Urothelium cell line (cell line): Measurements from ENCODE around the gene GINS3.
"Not testable (repeated sequence)": the region's sequence is repeated elsewhere in the genome, so short reads cannot be mapped to it uniquely, and the experiment has no call there.

ENCODE experiments used
- DNase-seq: peaks from one replicate; pipeline ENCODE4 v3.0.0; 2011; ENCODE audit warnings: low spot score, mixed read lengths
- FAIRE-seq: peaks from 2 replicates; lab custom pipeline; 2011; peaks lifted over from hg19 to GRCh38; lab: Jason Lieb, UNC

GINS3 gene

GRCh38 chr16:58385218-58385773 is 7.0 kb upstream of the GINS3 start:
- DNase-seq, result no peak
- no peak for FAIRE-seq

DNA sequence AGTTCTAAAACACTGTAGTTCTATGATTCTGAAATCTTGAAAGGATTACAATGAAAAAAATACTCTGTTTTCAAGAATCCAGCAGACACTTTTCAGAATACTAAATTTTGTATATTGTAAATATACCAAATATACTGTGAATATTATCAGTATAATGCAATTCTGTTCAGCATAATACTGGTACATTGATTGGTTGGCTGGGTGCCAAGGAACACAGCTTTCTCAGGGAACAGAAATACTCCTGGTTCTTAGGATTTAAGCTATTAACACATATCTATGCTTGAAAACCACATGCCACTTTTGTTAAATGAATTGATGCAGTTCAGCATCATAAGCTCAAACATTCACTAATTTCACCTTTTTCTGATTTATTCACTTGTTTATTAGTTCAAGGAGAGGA is 2.5 kb upstream of the GINS3 start:
- DNase-seq (no peak), FAIRE-seq (no peak)

- FAIRE-seq, result no peak
- peak; percentile 12 for DNase-seq
Measured at GRCh38 chr16:58393138-58393504, 850 bp downstream of the GINS3 start.

DNA sequence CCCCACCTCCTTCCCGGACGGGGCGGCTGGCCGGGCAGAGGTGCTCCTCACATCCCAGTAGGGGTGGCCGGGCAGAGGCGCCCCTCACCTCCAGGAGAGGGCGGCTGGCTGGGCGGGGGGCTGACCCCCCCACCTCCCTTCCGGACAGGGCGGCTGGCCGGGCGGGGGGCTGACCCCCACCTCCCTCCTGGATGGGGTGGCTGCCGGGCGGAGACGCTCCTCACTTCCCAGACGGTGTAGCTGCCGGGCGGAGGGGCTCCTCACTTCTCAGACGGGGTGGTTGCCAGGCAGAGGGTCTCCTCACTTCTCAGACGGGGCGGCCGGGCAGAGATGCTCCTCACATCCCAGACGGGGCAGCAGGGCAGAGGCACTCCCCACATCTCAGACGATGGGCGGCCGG is 4.6 kb downstream of the GINS3 start:
- DNase-seq, FAIRE-seq: not testable (repeated sequence)

DNA sequence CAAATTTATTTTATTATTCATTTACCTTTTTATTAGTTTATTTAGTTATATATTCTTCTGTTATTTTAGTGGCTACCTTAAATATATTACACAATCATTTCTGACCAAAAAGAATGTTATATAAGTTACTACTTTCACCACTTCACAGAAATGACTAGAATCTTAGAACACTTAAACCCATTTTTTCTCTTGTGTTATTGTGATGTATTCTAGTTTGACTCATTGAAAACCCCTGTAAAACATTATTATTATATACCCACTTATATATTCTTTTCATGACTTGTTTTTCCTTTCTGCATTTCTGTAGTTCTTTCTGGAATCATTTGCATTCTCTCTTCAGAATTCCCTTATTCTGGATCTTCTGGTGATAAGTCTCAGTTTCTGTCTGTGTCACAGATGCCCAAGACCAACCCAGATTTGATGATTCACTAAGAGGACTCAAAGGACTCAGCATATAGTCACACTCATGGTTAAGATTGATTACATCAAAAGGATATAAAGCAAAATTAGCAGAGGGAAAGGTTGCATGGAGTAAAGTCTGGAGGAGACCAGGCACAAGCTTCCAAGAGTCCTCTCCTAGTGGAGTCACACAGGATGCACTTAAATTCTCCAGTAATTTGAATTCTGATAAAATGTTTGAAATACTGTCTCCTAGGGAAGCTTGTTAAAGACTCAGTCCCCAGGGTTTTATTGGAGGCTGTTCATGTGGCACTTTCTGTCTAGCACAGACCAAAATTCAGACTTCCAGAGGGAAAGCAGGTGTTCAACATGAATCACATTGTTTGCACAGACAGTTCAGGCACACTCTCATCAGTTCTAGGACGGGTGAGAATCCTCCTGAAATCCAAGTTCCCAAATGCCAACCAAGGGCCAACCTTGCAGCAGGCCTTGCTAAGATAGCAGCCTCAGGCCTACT is 7.7 kb downstream of the GINS3 start:
- FAIRE-seq, result no peak
- no peak for DNase-seq

DNA sequence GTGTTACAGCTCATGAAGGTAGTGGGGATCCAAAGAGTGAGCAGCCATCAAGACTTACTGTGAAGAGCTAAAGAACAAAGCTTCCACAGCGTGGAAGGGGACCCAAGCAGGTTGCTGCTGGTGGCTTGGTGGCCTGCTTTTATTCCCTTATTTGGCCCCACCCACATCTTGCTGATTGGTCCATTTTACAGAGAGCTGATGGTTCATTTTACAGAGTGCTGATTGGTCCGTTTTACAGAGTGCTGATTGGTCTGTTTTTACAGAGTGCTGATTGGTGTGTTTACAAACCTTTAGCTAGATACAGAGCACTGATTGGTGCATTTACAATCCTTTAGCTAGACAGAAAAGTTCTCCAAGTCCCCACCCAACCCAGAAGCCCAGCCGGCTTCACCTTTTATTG is 9.0 kb downstream of the GINS3 start:
- not testable (repeated sequence) for DNase-seq, FAIRE-seq

GRCh38 chr16:58402796-58403195 is 10.5 kb downstream of the GINS3 start:
- DNase-seq (no peak), FAIRE-seq (no peak)

DNA sequence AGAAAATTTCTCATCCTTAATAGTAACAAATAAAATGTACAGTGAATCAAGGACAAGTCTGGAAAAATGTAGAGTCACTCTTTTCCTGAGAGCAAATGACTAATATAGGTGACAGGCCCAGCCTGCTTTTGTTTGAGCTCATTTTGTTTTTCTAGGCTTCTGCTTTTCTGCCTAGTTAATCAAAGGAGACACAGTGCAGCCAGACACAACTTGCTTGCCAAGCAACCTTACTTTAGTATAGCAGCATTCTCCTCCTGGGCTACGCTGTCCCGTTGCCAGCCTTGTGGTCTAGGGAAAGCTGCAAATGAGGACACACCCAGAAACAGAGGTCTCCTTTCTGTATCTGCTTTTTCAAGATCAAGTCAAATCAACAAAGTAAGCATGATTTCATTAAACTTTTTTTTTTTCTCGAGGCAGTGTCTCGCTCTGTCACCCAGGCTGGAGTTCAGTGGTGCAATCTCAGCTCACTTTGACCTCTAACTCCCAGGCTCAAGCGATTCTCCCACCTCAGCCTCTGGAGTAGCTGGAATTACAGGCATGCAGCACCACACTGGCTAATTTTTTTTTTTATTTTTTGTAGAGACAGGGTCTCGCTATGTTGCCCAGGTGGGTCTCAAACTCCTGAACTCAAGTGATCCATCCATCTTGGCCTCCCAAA is 17.2 kb downstream of the GINS3 start:
- DNase-seq, result no peak
- FAIRE-seq, result no peak

DNA sequence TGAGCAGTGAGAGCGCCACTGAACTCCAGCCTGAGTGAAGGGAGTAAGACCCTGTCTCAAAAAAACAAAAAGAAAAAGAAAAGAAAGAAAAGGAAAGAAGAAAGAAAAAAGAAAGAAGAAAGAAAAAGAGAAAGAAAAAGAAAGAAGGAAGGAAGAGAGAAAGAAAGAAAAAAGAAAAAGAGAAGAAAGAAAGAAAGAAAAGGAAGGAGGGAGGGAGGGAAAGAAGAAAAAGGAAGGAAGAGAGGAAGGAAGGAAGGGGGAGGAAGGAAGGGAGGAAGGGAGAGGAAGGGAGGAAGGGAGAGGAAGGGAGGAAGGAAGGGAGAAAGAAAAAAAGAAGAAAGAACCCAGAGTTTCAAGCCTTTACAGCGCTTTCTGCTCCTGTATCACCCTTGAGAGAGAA is 19.1 kb downstream of the GINS3 start:
- no peak for FAIRE-seq
- no peak for DNase-seq

DNA sequence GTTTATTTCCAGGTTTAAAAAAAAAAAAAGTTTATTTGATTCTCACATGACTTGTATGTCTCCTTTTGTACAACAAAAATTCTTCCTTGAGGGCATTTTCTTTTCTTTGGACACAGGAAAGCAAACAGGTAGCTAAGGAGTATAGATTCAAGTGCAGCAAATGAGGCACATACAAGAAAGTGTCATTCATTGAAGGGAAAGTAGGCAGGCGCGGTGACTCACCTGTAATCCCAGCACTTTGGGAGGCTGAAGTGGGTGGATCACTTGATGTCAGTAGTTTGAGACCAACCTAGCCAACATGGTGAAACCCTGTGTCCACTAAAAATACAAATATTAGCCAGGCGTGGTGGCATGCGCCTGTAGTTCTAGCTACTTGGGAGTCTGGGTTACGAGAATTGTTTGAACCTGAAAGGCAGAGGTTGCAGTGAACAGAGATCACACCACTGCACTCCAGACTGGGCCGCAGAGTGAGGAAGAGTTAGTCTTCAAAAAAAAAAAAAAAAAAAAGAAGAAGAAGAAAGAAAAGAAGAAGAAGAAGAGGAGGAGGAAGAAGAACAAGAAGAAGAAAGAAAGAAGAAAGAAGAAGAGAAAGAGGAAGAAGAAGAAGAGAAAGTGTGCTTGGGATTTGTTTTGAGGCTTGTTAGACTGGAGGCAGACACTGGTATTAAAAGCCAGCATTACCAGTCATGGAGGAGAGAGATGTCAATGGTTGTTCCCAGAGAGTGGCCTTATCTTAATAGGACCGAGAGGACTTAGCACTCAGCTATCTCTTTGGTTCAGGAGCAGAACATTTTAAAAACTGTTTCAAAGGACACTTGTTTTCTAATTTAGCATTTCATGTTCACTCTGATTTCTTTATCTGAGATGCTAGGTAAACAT is 19.7 kb downstream of the GINS3 start:
- FAIRE-seq, result no peak
- no peak for DNase-seq

DNA sequence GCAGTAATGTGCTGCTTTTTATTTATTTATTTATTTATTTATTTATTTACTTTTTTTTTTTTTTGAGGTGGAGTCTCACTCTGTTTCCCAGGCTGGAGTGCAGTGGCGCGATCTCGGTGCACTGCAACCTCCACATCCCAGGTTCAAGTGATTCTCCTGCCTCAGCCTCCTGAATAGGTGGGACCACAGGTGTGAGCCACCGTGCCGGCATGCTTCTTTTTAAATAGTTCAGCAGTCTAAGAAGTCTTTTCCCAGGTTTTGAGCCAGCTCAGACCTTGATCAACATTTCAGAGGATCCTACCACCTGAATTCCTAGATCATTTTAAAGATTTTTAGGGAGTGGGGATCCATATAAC is 20.3 kb downstream of the GINS3 start:
- DNase-seq, FAIRE-seq: not testable (repeated sequence)

- FAIRE-seq (no peak), DNase-seq (no peak)
Measured at GRCh38 chr16:58413359-58413758, 21.1 kb downstream of the GINS3 start.

GRCh38 chr16:58415003-58415402 is 22.7 kb downstream of the GINS3 start:
- DNase-seq (no peak), FAIRE-seq (no peak)

- not testable (repeated sequence) for DNase-seq, FAIRE-seq
Measured at GRCh38 chr16:58415961-58416360, 23.7 kb downstream of the GINS3 start.

- FAIRE-seq (no peak), DNase-seq (no peak)
Measured at GRCh38 chr16:58417035-58417434, 24.8 kb downstream of the GINS3 start.

GRCh38 chr16:58417600-58417999 is 25.3 kb downstream of the GINS3 start:
- DNase-seq (no peak), FAIRE-seq (no peak)

DNA sequence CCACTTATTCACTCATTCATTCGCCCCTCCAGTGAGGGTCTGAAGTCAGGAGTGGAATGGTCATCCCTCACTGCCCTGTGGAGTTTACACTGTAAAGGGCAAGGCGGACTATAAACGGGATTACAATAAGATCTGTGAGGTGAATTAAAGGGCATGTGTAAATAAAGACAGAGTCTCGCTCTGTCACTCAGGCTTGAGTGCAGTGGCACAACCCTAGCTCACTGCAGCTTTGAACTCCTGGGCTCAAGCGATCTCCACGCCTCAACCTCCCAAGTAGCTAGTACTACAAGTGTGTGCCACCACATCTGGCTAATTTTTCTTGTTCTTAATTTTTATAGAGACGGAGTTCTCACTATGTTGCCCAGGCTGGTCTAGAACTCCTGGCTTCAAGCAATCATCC is 25.8 kb downstream of the GINS3 start:
- FAIRE-seq, result no peak
- no peak for DNase-seq

DNA sequence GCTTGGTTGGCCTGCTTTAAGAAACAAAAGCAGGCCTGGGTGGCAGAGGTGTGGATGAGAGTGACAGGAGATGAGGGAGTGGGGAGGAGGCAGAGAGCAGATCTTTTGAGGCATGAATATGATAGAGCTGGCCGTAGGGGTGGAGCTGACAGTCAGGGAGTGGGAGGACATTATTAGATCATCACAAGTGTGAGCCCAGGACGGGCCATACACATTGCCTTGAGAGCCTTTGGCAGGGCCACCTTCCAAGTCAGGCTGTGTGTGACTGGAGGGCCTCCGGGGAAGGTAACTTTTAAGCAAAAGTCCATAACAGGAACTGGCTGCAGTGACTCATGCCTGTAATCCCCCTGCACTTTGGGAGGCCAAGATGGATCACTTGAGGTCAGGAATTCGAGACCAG is 26.3 kb downstream of the GINS3 start:
- no peak for DNase-seq
- FAIRE-seq, result no peak

GRCh38 chr16:58419241-58419990 is 27.1 kb downstream of the GINS3 start:
- DNase-seq (no peak), FAIRE-seq (no peak)

DNA sequence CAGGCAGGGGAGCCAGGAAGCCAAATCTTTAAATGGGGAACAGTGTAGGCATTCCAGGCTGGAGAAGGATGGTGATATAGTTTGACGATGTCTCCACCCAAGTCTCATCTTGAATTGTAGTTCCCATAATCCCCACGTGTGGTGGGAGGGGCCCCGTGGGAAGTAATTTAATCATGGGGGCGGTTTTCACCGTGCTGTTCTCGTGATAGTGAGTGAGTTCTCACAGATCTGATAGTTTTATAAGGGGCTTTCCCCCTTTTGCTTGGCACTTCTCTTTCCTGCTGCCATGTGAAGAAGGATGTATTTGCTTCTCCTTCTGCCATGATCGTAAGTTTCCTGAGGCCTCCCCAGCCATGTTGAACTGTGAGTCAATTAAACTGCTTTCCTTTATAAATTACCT is 28.8 kb downstream of the GINS3 start:
- no peak for FAIRE-seq
- DNase-seq, result no peak
